OCI-LY7 (cell line): Measurements from ENCODE around the gene CARD19. TPM values are rescaled to one million over a fixed set of nuclear protein-coding genes. Genes with fewer than 3 reads are reported as not detected.
"Not testable (repeated sequence)": the region's sequence is repeated elsewhere in the genome, so short reads cannot be mapped to it uniquely, and the experiment has no call there.

Experiments used
- BruUV-seq: library from RNA; stranded (reverse); fragments of 400-500 nt; replicated peaks from 2 replicates; lab custom pipeline; 2021; lab: Mats Ljungman, UMichigan
- CTCF ChIA-PET: fragments of 300-600 bp; sonication (Branson Sonifier 250); formaldehyde crosslinking; loops from one replicate; lab custom pipeline; 2022; ENCODE audit warnings: antibody characterized with exemption; ENCODE audit not compliant: unreplicated experiment; lab: Charles Lee
- POLR2A ChIA-PET: fragments of 300-600 bp; sonication (Branson Sonifier 250); formaldehyde crosslinking; loops from one replicate; lab custom pipeline; 2022; ENCODE audit warnings: antibody characterized with exemption; lab: Charles Lee
- DNase-seq: peaks from one replicate; pipeline ENCODE4 v3.0.0-alpha.2; 2015; ENCODE audit warnings: low spot score
- H2AFZ ChIP-seq: fragments of 200-600 bp; sonication (generic), shearing (Covaris generic); 2 replicates; pipeline ENCODE4 v1.6.1; 2014; ENCODE audit warnings: mild to moderate bottlenecking, antibody characterized with exemption, low read length, moderate library complexity
- H3K27ac ChIP-seq: fragments of 200-600 bp; sonication (generic); 2 replicates; pipeline ENCODE4 v1.5.1; 2014; ENCODE audit warnings: mixed run types, low read depth, mild to moderate bottlenecking, moderate library complexity, low read length, inconsistent platforms; ENCODE audit not compliant: poor library complexity, severe bottlenecking
- H3K36me3 ChIP-seq: fragments of 200-600 bp; sonication (generic); 2 replicates; pipeline ENCODE4 v1.6.1; 2014; ENCODE audit warnings: mild to moderate bottlenecking, antibody characterized with exemption, low read length, moderate library complexity, mixed read lengths; ENCODE audit not compliant: insufficient read depth
- H3K4me1 ChIP-seq: fragments of 200-600 bp; sonication (generic); 2 replicates; pipeline ENCODE4 v1.5.1; 2014; ENCODE audit warnings: mild to moderate bottlenecking, low read length; ENCODE audit not compliant: insufficient read depth, poor library complexity, severe bottlenecking
- H3K4me2 ChIP-seq: fragments of 200-600 bp; sonication (generic); 2 replicates; pipeline ENCODE4 v1.6.1; 2014; ENCODE audit warnings: mild to moderate bottlenecking, low read length
- H3K4me3 ChIP-seq: fragments of 200-600 bp; sonication (generic); 2 replicates; pipeline ENCODE4 v1.5.1; 2014; ENCODE audit warnings: mild to moderate bottlenecking, low read depth, low read length; ENCODE audit not compliant: poor library complexity, severe bottlenecking
- H3K79me2 ChIP-seq: fragments of 200-600 bp; sonication (generic); 2 replicates; pipeline ENCODE4 v1.6.1; 2016; ENCODE audit warnings: low read depth, mild to moderate bottlenecking, low read length, moderate library complexity, mixed read lengths; ENCODE audit not compliant: insufficient read depth
- H3K9me2 ChIP-seq: fragments of 200-600 bp; sonication (generic); 2 replicates; pipeline ENCODE4 v1.6.1; 2016; ENCODE audit warnings: mild to moderate bottlenecking, low read length, mixed read lengths; ENCODE audit not compliant: insufficient read depth
- H3K9me3 ChIP-seq: fragments of 200-600 bp; sonication (generic); 2 replicates; pipeline ENCODE4 v1.6.1; 2014; ENCODE audit warnings: mild to moderate bottlenecking, mixed run types, low read length, mixed read lengths
- H4K20me1 ChIP-seq: fragments of 200-600 bp; sonication (generic); 2 replicates; pipeline ENCODE4 v1.6.1; 2014; ENCODE audit warnings: mild to moderate bottlenecking, antibody characterized with exemption, low read length, moderate library complexity, mixed read lengths; ENCODE audit not compliant: insufficient read depth
- CTCF ChIP-seq: fragments of 200-600 bp; sonication (generic); conservative IDR thresholded peaks from 2 replicates; pipeline ENCODE4 v1.5.1; 2014; ENCODE audit warnings: mild to moderate bottlenecking, antibody characterized with exemption, low read length, moderate library complexity, mixed read lengths
- EZH2phosphoT487 ChIP-seq: fragments of 200-600 bp; sonication (generic); IDR thresholded peaks from 2 replicates; pipeline ENCODE4 v1.6.1; 2018; ENCODE audit warnings: low read depth, borderline replicate concordance, mild to moderate bottlenecking, mixed run types, antibody characterized with exemption, low read length, moderate library complexity, mixed read lengths
- intact Hi-C: fragments of 100-400 bp; cut with micrococcal nuclease; formaldehyde crosslinking; loops from one replicate; pipeline ENCODE4 v1.10.0; 2022; ENCODE audit not compliant: unreplicated experiment
- total RNA-seq, 2 experiments: library from RNA; depleted of rRNA in 1 of 2; stranded (reverse); fragments of >200 nt in 1 of 2; shearing (Covaris generic) in 1 of 2; gene quantifications; 2 replicates each; pipeline ENCODE4 v1.2.3, GENCODE V29; 2014 to 2022

Gene CARD19
- total RNA-seq, 2 experiments from 2014 or later = 15.8 to 26.8 TPM

GRCh38 chr9:93115486-93116071, 19.6 kb downstream of the CARD19 start:
- TF ChIP-seq EZH2phosphoT487 (no peak), CTCF (no peak)
- Histone ChIP-seq H3K36me3 (no peaks in the 10 kb centered on the region), H3K9me2 (no peaks in the 10 kb centered on the region), H3K4me2 (no peak overlapping the region), H3K27ac (no peak overlapping the region), H3K4me3 (no peak overlapping the region), H2AFZ (no peak overlapping the region), H4K20me1 (no peaks in the 10 kb centered on the region), H3K4me1 (peaks cover 24% of the 10 kb centered on the region), H3K79me2 (no peaks in the 10 kb centered on the region), H3K9me3 (no peaks in the 10 kb centered on the region)
- ChIA-PET CTCF (interaction anchor here (0.9 kb wide), 1 partner anchor 19 kb away, joined by 6 read pairs; the partner anchor contains the start of gene NINJ1), POLR2A (no interaction called here)
- BruUV-seq = no TSS peak
- no peak for DNase-seq
- intact Hi-C loops = no loop called here

- H4K20me1 ChIP-seq = no peaks in the 10 kb centered on the region
- H3K36me3 ChIP-seq = no peaks in the 10 kb centered on the region
- no peak for TF ChIP-seq CTCF
- no peak for TF ChIP-seq EZH2phosphoT487
- no peak overlapping the region for H2AFZ ChIP-seq
- intact Hi-C loops = no loop called here
- no peak overlapping the region for H3K4me2 ChIP-seq
- H3K4me3 ChIP-seq = no peak overlapping the region
- CTCF ChIA-PET = interaction anchor here (0.9 kb wide), 1 partner anchor 18 kb away, joined by 6 read pairs; the partner anchor contains the start of gene NINJ1
- no peaks in the 10 kb centered on the region for H3K9me2 ChIP-seq
- no peak overlapping the region for H3K27ac ChIP-seq
- peaks cover 19% of the 10 kb centered on the region for H3K4me1 ChIP-seq
- POLR2A ChIA-PET = no interaction called here
- no TSS peak for BruUV-seq
- DNase-seq = no peak
- H3K9me3 ChIP-seq = no peaks in the 10 kb centered on the region
- H3K79me2 ChIP-seq = no peaks in the 10 kb centered on the region
These were observed 20.3 kb downstream of the CARD19 start for GRCh38 chr9:93116072-93116961.

GRCh38 chr9:93117521-93117920, 21.5 kb downstream of the CARD19 start:
- POLR2A ChIA-PET, DNase-seq, H3K4me2 ChIP-seq, H3K9me2 ChIP-seq, H4K20me1 ChIP-seq, H2AFZ ChIP-seq, BruUV-seq, intact Hi-C loops, H3K4me3 ChIP-seq, H3K36me3 ChIP-seq, CTCF ChIA-PET, H3K79me2 ChIP-seq, H3K9me3 ChIP-seq, H3K27ac ChIP-seq: not testable (repeated sequence)
- peaks cover 17% of the 10 kb centered on the region for H3K4me1 ChIP-seq
